Myocyte (in vitro differentiated cells): ENCODE data around the gene PRKN. TPM values are rescaled to one million over a fixed set of nuclear protein-coding genes. Genes with fewer than 3 reads are reported as not detected.
"Not testable (repeated sequence)": the region's sequence is repeated elsewhere in the genome, so short reads cannot be mapped to it uniquely, and the experiment has no call there.

ENCODE experiments used
- DNase-seq: peaks from one replicate; pipeline ENCODE4 v3.0.0-alpha.2; 2012; ENCODE audit warnings: low read depth
- total RNA-seq: library from RNA; depleted of rRNA; stranded (reverse); fragments of >200 nt; gene quantifications from 2 replicates; pipeline ENCODE4 v1.2.3, GENCODE V29; 2014

Gene PRKN
- total RNA-seq, 1 donor from 2014 or later: 8.9 TPM

GRCh38 chr6:162678896-162679295 is 48.7 kb downstream of the PRKN start:
- not testable (repeated sequence) for DNase-seq

- DNase-seq: no peak
Observed at GRCh38 chr6:162675503-162675902, 52.1 kb downstream of the PRKN start.

GRCh38 chr6:162674452-162674851 is 53.1 kb downstream of the PRKN start:
- no peak for DNase-seq

GRCh38 chr6:162671580-162672165 is 55.9 kb downstream of the PRKN start:
- DNase-seq: no peak

GRCh38 chr6:162670345-162670744 is 57.2 kb downstream of the PRKN start:
- no peak for DNase-seq

GRCh38 chr6:162666246-162666645 is 61.3 kb downstream of the PRKN start:
- no peak for DNase-seq

- no peak for DNase-seq
Observed at GRCh38 chr6:162653808-162654207, 73.8 kb downstream of the PRKN start.

- peak; percentile 10 for DNase-seq
Observed at GRCh38 chr6:162651505-162651904, 76.1 kb downstream of the PRKN start.

GRCh38 chr6:162649271-162649670 is 78.3 kb downstream of the PRKN start:
- DNase-seq: no peak

GRCh38 chr6:162644153-162644552 is 83.4 kb downstream of the PRKN start:
- peak; percentile 48 for DNase-seq

- no peak for DNase-seq
Observed at GRCh38 chr6:162640756-162641155, 86.8 kb downstream of the PRKN start.

GRCh38 chr6:162639951-162640350 is 87.6 kb downstream of the PRKN start:
- DNase-seq: no peak

GRCh38 chr6:162638931-162639574 is 88.5 kb downstream of the PRKN start:
- no peak for DNase-seq

GRCh38 chr6:162637317-162637716 is 90.2 kb downstream of the PRKN start:
- no peak for DNase-seq

- DNase-seq: peak; percentile 41
Observed at GRCh38 chr6:162636167-162636566, 91.4 kb downstream of the PRKN start.

- no peak for DNase-seq
Observed at GRCh38 chr6:162631546-162631945, 96.0 kb downstream of the PRKN start.

GRCh38 chr6:162630069-162630468 is 97.5 kb downstream of the PRKN start:
- no peak for DNase-seq

- no peak for DNase-seq
Observed at GRCh38 chr6:162627825-162628224, 99.7 kb downstream of the PRKN start.

- no peak for DNase-seq
Observed at GRCh38 chr6:162627362-162627761, 100.2 kb downstream of the PRKN start.

GRCh38 chr6:162626869-162627268 is 100.7 kb downstream of the PRKN start:
- DNase-seq: no peak

- DNase-seq: no peak
Observed at GRCh38 chr6:162625846-162626540, 101.6 kb downstream of the PRKN start.

- peak; percentile 9 for DNase-seq
Observed at GRCh38 chr6:162622572-162622971, 105.0 kb downstream of the PRKN start.

- peak; percentile 84 for DNase-seq
Observed at GRCh38 chr6:162621246-162621645, 106.3 kb downstream of the PRKN start.
